ENCODE data around the gene SCN8A.

DNA sequence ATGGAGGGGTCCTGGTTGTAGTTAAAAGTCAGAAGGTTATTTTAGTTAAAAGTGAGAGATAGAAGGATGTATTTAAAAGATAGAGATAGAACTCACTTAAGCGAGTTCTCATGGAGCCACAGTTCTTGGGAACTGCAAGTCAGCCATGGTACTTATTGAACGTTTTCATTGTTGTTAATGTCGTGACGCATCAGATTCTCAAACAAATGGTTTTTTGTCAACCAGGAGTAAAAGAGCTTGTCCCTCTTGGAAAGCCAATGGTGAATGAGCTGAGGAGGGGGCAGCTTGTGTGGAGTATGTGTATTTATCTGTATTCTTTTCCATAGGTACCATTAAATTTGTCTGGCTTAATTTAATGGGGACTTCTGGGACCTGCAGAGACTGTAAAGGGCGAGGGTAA, 188.8 kb downstream of the SCN8A start:
- TF ChIP-seq, protein P1, sequence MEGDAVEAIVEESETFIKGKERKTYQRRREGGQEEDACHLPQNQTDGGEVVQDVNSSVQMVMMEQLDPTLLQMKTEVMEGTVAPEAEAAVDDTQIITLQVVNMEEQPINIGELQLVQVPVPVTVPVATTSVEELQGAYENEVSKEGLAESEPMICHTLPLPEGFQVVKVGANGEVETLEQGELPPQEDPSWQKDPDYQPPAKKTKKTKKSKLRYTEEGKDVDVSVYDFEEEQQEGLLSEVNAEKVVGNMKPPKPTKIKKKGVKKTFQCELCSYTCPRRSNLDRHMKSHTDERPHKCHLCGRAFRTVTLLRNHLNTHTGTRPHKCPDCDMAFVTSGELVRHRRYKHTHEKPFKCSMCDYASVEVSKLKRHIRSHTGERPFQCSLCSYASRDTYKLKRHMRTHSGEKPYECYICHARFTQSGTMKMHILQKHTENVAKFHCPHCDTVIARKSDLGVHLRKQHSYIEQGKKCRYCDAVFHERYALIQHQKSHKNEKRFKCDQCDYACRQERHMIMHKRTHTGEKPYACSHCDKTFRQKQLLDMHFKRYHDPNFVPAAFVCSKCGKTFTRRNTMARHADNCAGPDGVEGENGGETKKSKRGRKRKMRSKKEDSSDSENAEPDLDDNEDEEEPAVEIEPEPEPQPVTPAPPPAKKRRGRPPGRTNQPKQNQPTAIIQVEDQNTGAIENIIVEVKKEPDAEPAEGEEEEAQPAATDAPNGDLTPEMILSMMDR (IDR thresholded peaks at IDR 0.05), result no peak
- no peak for TF ChIP-seq POLR2A (IDR thresholded peaks at IDR 0.05)

Measured in testis (tissue), 2 donors.